ENCODE measurements around the gene CD69.

CD69 gene

DNA sequence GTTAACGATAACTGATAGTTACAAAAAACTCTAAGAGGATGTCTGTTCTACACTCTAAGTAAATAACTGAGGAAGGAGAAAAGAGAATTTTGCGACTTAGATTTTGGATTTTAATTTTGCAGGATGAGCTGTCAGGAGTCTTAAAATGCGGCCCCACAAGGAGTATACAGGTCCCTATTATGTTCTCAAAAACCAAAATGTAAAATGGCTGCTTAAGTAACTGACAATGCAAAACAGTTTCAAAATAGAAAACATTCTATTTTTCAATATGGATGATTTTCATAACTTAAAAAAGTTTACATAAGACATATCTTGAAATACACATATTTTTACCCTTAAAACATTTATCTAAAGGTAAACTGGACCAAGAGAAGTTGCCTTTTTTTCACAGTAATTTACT lies 2.6 kb downstream of the CD69 start:
- H3K9me2 ChIP-seq (replicated peaks; ENCODE audit: control insufficient read depth, low read length), result no peaks in the 10 kb centered on the region
- H3K36me3 ChIP-seq (ENCODE audit: control insufficient read depth, low read length), result no peaks in the 10 kb centered on the region
- no peak overlapping the region for H3K27ac ChIP-seq (ENCODE audit: low read depth, low read length)
- peak overlapping the region; percentile 77 for H3K4me2 ChIP-seq (ENCODE audit: low read length)
- no peaks in the 10 kb centered on the region; the same call in 1 of the 2 replicates for H4K20me1 ChIP-seq (ENCODE audit: control insufficient read depth, insufficient read depth, low read depth, low read length)
- H3K4me1 ChIP-seq (ENCODE audit: control insufficient read depth, low read length), result peaks cover 52% of the 10 kb centered on the region
- peaks cover 68% of the 10 kb centered on the region for H3K27me3 ChIP-seq (ENCODE audit: control insufficient read depth, low read length)
- H3K4me3 ChIP-seq (ENCODE audit: low read length), result peak overlapping the region; percentile 63
- H3F3A ChIP-seq (ENCODE audit: control insufficient read depth, insufficient read depth), result peaks cover 16% of the 10 kb centered on the region
- H3K9me3 ChIP-seq (ENCODE audit: control insufficient read depth, insufficient read depth, low read length), result no peaks in the 10 kb centered on the region; the same call in 1 of the 2 replicates
- TF ChIP-seq EZH2phosphoT487 (IDR thresholded peaks at IDR 0.05; ENCODE audit: borderline replicate concordance, low read length), result no peak
- TF ChIP-seq, protein P1, sequence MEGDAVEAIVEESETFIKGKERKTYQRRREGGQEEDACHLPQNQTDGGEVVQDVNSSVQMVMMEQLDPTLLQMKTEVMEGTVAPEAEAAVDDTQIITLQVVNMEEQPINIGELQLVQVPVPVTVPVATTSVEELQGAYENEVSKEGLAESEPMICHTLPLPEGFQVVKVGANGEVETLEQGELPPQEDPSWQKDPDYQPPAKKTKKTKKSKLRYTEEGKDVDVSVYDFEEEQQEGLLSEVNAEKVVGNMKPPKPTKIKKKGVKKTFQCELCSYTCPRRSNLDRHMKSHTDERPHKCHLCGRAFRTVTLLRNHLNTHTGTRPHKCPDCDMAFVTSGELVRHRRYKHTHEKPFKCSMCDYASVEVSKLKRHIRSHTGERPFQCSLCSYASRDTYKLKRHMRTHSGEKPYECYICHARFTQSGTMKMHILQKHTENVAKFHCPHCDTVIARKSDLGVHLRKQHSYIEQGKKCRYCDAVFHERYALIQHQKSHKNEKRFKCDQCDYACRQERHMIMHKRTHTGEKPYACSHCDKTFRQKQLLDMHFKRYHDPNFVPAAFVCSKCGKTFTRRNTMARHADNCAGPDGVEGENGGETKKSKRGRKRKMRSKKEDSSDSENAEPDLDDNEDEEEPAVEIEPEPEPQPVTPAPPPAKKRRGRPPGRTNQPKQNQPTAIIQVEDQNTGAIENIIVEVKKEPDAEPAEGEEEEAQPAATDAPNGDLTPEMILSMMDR (IDR thresholded peaks at IDR 0.05; ENCODE audit: low read depth, low read length, poor library complexity, severe bottlenecking), result no peak
- no peaks in the 10 kb centered on the region for H3K79me2 ChIP-seq (ENCODE audit: control insufficient read depth, low read length)

DNA sequence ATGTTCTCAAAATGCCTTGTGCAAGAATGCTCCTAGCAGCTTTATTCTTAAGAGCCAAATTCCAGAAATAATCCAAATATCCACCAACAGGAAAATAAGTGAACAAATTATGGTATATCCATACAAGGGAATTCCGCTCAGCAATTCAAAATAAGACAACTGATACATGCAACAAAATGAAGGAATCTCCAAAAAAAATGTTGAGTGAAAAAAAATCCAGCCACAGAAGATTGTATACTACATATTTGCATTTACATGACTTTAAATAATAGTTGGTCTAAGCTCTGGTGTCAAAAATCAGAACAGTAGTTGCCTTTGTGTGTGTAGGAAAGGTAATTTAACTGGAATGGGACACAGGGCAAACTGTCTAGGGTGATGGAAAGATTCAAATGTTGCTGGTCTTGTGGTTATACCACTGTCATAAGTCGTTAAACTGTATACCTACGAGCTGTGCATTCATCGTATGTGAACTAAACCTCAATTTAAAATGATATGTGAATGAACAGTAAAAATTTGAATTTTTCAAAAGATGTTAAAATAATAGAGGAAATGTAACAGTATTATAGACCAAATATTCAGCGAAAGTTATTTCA lies 3.2 kb downstream of the CD69 start:
- TF ChIP-seq, protein P1 (IDR thresholded peaks at IDR 0.05; ENCODE audit: low read depth, low read length, poor library complexity, severe bottlenecking), result no peak
- no peak for TF ChIP-seq EZH2phosphoT487 (IDR thresholded peaks at IDR 0.05; ENCODE audit: borderline replicate concordance, low read length)
- Histone ChIP-seq H3K27me3 (ENCODE audit: control insufficient read depth, low read length) (peaks cover 72% of the 10 kb centered on the region), H3K9me3 (ENCODE audit: control insufficient read depth, insufficient read depth, low read length) (no peaks in the 10 kb centered on the region; the same call in 1 of the 2 replicates), H3K79me2 (ENCODE audit: control insufficient read depth, low read length) (no peaks in the 10 kb centered on the region), H4K20me1 (ENCODE audit: control insufficient read depth, insufficient read depth, low read depth, low read length) (no peaks in the 10 kb centered on the region; the same call in 1 of the 2 replicates), H3K4me3 (ENCODE audit: low read length) (no peak overlapping the region), H3K36me3 (ENCODE audit: control insufficient read depth, low read length) (no peaks in the 10 kb centered on the region), H3K27ac (ENCODE audit: low read depth, low read length) (no peak overlapping the region), H3K4me1 (ENCODE audit: control insufficient read depth, low read length) (peaks cover 50% of the 10 kb centered on the region), H3F3A (ENCODE audit: control insufficient read depth, insufficient read depth) (peaks cover 16% of the 10 kb centered on the region), H3K9me2 (replicated peaks; ENCODE audit: control insufficient read depth, low read length) (no peaks in the 10 kb centered on the region), H3K4me2 (ENCODE audit: low read length) (peak overlapping the region; percentile 77; the same call in 1 of the 2 replicates)

DNA sequence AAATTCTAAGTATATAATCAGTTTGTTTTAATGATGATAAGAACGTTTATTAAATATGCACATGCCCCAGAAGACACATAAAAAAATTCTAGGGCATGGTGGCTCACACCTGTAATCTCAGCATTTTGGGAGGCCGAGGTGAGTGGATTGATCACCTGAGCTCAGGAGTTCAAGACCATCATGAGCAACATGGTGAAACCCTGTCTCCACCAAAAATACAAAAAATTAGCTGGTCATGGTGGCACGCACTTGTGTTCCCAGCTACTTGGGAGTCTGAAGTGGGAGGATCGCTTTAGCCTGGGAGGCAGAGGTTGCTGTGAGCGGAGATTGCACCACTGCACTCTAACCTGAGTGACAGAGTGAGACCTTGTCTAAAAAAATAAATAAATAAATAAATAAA lies 4.0 kb downstream of the CD69 start:
- Histone ChIP-seq H3K27me3 (ENCODE audit: control insufficient read depth, low read length) (peaks cover 69% of the 10 kb centered on the region), H3K9me3 (ENCODE audit: control insufficient read depth, insufficient read depth, low read length) (no peaks in the 10 kb centered on the region), H3K9me2 (replicated peaks; ENCODE audit: control insufficient read depth, low read length) (no peaks in the 10 kb centered on the region), H3F3A (ENCODE audit: control insufficient read depth, insufficient read depth) (peaks cover 16% of the 10 kb centered on the region), H3K27ac (ENCODE audit: low read depth, low read length) (no peak overlapping the region), H4K20me1 (ENCODE audit: control insufficient read depth, insufficient read depth, low read depth, low read length) (no peaks in the 10 kb centered on the region; the same call in 1 of the 2 replicates), H3K4me2 (ENCODE audit: low read length) (no peak overlapping the region), H3K79me2 (ENCODE audit: control insufficient read depth, low read length) (no peaks in the 10 kb centered on the region), H3K4me3 (ENCODE audit: low read length) (no peak overlapping the region), H3K4me1 (ENCODE audit: control insufficient read depth, low read length) (peaks cover 42% of the 10 kb centered on the region), H3K36me3 (ENCODE audit: control insufficient read depth, low read length) (no peaks in the 10 kb centered on the region)
- TF ChIP-seq, protein P1 (IDR thresholded peaks at IDR 0.05; ENCODE audit: low read depth, low read length, poor library complexity, severe bottlenecking), result no peak
- no peak for TF ChIP-seq EZH2phosphoT487 (IDR thresholded peaks at IDR 0.05; ENCODE audit: borderline replicate concordance, low read length)

All from DOHH2 (cell line).